PFSK-1 (cell line): ENCODE results near the gene TMEM242.

Experiments
- FOXP2 ChIP-seq: optimal IDR thresholded peaks from 2 replicates; pipeline ENCODE3; 2011; ENCODE audit warnings: borderline replicate concordance, control low read depth, inconsistent platforms; ENCODE audit not compliant: insufficient read depth; ENCODE audit errors: extremely low read length, extremely low read depth
- POLR2AphosphoS5 ChIP-seq: IDR thresholded peaks from 2 replicates; pipeline ENCODE4 v1.6.1; 2012; ENCODE audit warnings: low read depth, mild to moderate bottlenecking, control low read depth, low read length, moderate library complexity
- SIN3A ChIP-seq: IDR thresholded peaks from 2 replicates; pipeline ENCODE4 v1.6.1; 2012; ENCODE audit warnings: mild to moderate bottlenecking, low read length, moderate library complexity, borderline replicate concordance; ENCODE audit not compliant: insufficient read depth
- TAF1 ChIP-seq: IDR thresholded peaks from 2 replicates; pipeline ENCODE4 v1.6.1; 2012; ENCODE audit warnings: low read length, control low read depth, borderline replicate concordance; ENCODE audit not compliant: insufficient read depth
- TF ChIP-seq, protein P1 (sequence below), 2 experiments: IDR thresholded peaks; 2 replicates each; pipeline versions ENCODE4 v1.6.1 to v1.8.0; 2011 to 2012; ENCODE audit warnings: low read depth in 2 of 2, low read length in 2 of 2, control low read depth in 1 of 2, inconsistent platforms in 1 of 2, mild to moderate bottlenecking in 1 of 2, moderate library complexity in 1 of 2; ENCODE audit not compliant: insufficient read depth in 1 of 2

The TMEM242 gene

DNA sequence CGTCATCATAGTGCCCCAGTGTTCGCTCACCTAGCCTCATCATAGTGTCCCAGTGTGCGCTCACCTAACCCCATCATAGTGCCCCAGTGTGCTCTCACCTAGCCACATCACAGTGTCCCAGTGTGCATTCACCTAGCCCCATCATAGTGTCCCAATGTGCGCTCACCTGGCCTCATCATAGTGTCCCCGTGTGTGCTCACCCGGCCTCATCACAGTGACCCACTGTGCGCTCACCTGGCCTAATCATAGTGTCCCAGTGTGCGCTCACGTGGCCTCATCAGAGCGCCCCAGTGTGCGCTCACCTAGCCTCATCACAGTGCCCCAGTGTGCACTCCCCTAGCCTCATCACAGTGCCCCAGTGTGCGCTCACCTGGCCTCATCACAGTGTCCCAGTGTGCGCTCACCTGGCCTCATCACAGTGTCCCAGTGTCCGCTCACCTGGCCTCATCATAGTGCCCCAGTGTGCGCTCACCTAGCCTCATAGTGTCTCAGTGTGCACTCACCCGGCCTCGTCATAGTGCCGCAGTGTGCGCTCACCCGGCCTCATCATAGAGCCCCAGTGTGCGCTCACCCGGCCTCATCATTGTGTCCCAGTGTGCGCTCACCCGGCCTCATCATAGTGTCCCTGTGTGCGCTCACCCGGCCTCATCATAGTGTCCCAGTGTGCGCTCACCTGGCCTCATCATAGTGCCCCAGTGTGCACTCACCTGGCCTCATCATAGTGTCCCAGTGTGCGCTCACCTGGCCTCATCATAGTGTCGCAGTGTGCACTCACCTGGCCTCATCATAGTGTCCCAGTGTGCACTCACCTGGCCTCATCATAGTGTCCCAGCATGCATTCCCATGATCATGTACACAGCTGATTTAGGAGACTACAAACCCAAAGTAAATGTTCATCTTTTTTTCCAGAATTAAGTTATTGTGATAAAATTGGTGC, 9.5 kb downstream of the TMEM242 start:
- TF ChIP-seq POLR2AphosphoS5 (no peak), SIN3A (no peak), FOXP2 (no peak), TAF1 (no peak)
- TF ChIP-seq, protein P1, sequence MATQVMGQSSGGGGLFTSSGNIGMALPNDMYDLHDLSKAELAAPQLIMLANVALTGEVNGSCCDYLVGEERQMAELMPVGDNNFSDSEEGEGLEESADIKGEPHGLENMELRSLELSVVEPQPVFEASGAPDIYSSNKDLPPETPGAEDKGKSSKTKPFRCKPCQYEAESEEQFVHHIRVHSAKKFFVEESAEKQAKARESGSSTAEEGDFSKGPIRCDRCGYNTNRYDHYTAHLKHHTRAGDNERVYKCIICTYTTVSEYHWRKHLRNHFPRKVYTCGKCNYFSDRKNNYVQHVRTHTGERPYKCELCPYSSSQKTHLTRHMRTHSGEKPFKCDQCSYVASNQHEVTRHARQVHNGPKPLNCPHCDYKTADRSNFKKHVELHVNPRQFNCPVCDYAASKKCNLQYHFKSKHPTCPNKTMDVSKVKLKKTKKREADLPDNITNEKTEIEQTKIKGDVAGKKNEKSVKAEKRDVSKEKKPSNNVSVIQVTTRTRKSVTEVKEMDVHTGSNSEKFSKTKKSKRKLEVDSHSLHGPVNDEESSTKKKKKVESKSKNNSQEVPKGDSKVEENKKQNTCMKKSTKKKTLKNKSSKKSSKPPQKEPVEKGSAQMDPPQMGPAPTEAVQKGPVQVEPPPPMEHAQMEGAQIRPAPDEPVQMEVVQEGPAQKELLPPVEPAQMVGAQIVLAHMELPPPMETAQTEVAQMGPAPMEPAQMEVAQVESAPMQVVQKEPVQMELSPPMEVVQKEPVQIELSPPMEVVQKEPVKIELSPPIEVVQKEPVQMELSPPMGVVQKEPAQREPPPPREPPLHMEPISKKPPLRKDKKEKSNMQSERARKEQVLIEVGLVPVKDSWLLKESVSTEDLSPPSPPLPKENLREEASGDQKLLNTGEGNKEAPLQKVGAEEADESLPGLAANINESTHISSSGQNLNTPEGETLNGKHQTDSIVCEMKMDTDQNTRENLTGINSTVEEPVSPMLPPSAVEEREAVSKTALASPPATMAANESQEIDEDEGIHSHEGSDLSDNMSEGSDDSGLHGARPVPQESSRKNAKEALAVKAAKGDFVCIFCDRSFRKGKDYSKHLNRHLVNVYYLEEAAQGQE (IDR thresholded peaks at IDR 0.05; ENCODE audit: insufficient read depth in 1 of 2, low read depth in 2 of 2, low read length in 2 of 2) = no peak

DNA sequence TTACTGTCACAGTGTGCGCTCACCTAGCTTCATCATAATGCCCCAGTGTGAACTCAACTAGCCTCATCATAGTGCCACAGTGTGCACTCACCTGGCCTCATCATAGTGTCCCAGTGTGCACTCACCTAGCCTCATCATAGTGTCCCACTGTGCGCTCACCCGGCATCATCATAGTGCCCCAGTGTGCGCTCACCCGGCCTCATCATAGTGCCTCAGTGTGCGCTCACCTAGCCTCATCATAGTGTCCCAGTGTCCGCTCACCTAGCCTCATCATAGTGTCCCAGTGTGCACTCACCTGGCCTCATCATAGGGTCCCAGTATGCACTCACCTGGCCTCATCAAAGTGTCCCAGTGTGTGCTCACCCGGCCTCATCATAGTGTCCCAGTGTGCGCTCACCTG, 10.6 kb downstream of the TMEM242 start:
- no peak for TF ChIP-seq POLR2AphosphoS5
- TF ChIP-seq FOXP2 = no peak
- no peak for TF ChIP-seq SIN3A
- TF ChIP-seq, protein P1 (IDR thresholded peaks at IDR 0.05; ENCODE audit: insufficient read depth in 1 of 2, low read depth in 2 of 2, low read length in 2 of 2) = no peak
- no peak for TF ChIP-seq TAF1

DNA sequence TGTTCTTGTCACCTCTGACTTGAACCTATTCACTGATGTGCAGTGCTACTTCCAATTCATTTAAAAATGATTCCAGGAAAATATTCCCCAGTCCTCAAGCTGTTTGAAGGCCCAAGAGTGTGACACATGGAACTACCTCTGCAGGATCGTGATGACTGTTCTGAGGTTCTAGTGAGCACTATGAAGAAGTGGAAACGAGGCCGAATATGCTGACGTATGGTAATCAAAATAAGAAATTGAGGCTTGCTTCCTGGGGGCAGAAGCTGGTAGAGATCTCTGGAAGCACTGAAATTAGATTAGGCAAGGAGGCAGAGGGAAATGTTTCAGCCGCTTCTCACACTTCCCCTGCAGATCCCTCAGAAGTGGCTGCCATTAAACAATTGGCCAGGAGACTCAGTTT, 15.7 kb downstream of the TMEM242 start:
- no peak for TF ChIP-seq TAF1
- TF ChIP-seq FOXP2 = no peak
- TF ChIP-seq POLR2AphosphoS5 = no peak

DNA sequence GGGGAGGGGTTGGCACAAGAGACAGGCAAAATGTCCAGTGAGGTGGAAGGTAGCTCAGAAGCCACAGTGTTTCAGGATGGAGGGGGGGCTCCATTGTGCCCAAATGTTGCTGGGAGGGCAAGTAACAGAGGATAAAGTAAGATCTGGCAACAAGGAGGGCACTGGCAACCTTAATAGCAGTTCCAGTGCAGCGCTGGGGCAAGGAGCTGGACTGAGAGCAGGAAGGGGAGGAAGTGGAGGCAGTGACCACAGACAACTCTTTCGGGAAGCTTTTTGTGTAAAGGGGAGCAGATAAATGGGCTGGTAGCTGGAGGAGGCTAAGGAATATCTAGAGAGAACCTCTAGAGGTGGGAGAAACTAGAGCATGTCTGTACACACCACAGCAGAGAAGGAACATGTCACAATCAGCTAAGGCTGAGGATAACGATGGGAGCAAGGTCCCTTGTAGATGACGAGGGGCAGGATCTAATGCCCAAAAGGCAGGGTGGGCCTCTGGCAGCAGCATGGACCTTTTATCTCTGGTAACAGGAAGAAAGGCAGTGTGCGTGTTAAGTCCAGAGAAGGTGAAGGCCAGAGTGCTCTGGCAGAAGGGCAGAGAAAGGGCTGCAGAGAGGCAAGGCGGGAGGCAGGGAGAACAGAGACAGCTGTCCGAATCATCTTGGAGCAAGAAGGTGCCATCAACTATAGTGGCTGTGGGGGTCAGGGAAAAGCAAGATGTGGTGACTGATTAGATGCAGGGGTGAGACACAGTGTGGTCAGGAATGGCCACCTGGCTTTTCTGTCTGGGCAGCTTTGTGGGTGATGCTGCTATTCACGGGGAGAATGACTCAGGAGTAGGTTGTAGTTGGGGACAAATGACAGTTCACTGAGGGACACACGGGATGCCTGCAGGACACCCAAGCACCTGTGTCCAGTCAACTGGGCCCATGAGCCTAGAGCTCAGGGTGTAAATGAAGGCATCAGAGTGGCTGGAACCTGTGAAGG, 17.4 kb downstream of the TMEM242 start:
- no peak for TF ChIP-seq SIN3A
- TF ChIP-seq POLR2AphosphoS5 = no peak
- TF ChIP-seq, protein P1 (IDR thresholded peaks at IDR 0.05; ENCODE audit: insufficient read depth in 1 of 2, low read depth in 2 of 2, low read length in 2 of 2) = no peak
- no peak for TF ChIP-seq TAF1

DNA sequence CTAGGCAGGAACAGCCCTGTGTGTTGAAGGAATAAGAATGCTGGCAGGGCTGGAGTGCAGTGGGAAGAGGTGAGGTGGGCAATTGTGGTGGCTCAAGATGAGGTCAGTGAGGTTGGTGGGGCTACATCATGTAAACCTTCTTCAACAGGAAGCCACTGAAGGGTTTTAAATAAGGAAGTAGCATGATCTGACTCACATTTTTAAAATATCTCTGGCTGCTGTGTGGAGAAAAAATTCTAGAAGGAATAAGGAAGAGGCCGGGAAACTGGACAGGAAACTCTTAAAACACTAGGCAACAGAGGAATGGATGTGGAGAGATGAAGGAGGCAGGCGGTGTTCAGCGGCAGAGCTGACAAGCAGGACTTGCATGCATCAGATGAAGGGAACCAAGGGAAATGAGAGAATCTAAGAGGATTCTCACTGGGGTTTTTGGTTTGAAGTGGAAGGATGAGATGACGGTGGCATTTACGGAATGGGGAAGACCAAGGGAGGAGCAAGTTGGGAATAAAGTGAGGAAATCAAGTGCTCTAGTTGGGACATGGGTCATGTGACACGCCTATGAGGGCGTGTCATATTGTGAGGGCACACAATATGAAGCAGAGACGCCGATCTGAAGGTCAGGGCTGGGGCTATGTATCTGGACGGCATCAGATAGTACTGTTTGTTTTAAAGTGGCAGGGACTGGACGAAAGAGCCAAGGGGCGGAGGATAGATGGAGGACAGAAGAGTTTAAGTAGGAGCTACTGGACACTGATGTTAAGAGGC, 18.2 kb downstream of the TMEM242 start:
- TF ChIP-seq, protein P1 (IDR thresholded peaks at IDR 0.05; ENCODE audit: insufficient read depth in 1 of 2, low read depth in 2 of 2, low read length in 2 of 2) = no peak
- TF ChIP-seq SIN3A = no peak
- TF ChIP-seq FOXP2 = no peak
- TF ChIP-seq TAF1 = no peak
